SK-N-MC (cell line): Measurements from ENCODE around the gene CACNG1.

Experiments
- DNase-seq: peaks from one replicate; pipeline ENCODE4 v3.0.0-alpha.2; 2011; ENCODE audit warnings: low read depth, low spot score
- H3K27ac ChIP-seq: fragments of 200-600 bp; sonication (generic); 2 replicates; pipeline ENCODE4 v1.5.1; 2016; ENCODE audit warnings: mixed run types
- H3K36me3 ChIP-seq: fragments of 200-600 bp; sonication (generic); 2 replicates; pipeline ENCODE4 v1.6.1; 2017; ENCODE audit warnings: antibody characterized with exemption, low read length, mixed read lengths; ENCODE audit not compliant: insufficient read depth
- H3K4me3 ChIP-seq: fragments of 200-600 bp; sonication (generic); 2 replicates; pipeline ENCODE4 v1.5.1; 2016
- H3K9ac ChIP-seq: fragments of 200-600 bp; sonication (generic); 2 replicates; pipeline ENCODE4 v1.8.0; 2017; ENCODE audit warnings: mixed run types, mixed read lengths; ENCODE audit not compliant: insufficient read length
- H3K9me3 ChIP-seq: fragments of 200-600 bp; sonication (generic); 2 replicates; pipeline ENCODE4 v1.6.1; 2017; ENCODE audit warnings: low read depth, mild to moderate bottlenecking, antibody characterized with exemption, low read length, moderate library complexity, mixed read lengths
- EZH2 ChIP-seq: fragments of 200-600 bp; sonication (generic); IDR thresholded peaks from one replicate; pipeline ENCODE4 v1.6.1; 2017; ENCODE audit warnings: antibody characterized with exemption
- FOXP2 ChIP-seq: optimal IDR thresholded peaks from 2 replicates; pipeline ENCODE3; 2011; ENCODE audit warnings: mild to moderate bottlenecking, moderate library complexity; ENCODE audit not compliant: insufficient read depth; ENCODE audit errors: extremely low read length, control extremely low read depth
- POLR2AphosphoS5 ChIP-seq: IDR thresholded peaks from 2 replicates; pipeline ENCODE4 v1.6.1; 2012; ENCODE audit warnings: mild to moderate bottlenecking, low read depth, low read length, borderline replicate concordance

Gene CACNG1, protein sequence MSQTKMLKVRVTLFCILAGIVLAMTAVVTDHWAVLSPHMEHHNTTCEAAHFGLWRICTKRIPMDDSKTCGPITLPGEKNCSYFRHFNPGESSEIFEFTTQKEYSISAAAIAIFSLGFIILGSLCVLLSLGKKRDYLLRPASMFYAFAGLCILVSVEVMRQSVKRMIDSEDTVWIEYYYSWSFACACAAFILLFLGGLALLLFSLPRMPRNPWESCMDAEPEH

DNA sequence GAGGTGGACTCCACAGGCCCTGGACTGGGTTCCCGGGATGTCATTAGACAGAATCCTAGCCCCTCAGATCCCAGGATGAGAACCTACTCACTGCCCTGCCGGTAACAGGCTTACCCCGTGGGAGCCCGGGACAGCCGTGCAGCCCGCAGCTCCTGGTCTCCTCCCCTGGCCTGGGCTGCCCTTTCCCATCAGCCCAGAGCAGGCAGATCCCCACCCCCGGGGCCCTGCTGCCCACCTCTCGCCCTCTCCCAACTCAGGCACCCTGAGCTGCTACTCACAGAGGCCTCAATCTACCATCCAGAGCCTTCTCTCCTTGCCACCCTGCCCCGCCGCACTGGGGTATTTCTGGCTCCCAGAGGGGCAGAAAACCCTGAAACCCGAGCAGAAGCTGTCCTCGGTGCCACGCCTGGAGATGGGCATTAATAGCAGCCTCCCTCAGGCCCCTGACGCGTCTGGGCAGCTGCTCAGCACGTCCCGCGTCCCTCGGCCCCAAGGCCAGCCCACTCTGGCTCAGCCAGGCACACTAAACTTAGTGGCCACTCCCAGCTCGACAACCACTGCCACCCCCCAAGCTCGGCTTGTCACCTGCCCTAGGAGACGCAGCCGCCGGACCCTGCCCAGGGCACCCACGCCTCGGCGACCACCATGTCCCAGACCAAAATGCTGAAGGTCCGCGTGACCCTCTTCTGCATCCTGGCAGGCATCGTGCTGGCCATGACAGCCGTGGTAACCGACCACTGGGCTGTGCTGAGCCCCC, at the start of gene CACNG1:
CACNG1 (plus strand) TSS at position 539 of the 757 bp plus-strand sequence; CDS start at position 646, 107 bp downstream.
- H3K27ac ChIP-seq: no peak within 1 kb of the TSS
- H3K4me3 ChIP-seq: no peak within 1 kb of the TSS
- no peak for DNase-seq
- TF ChIP-seq EZH2 (no peak), FOXP2 (no peak), POLR2AphosphoS5 (no peak)
- H3K9me3 ChIP-seq: peaks cover 7% of the 10 kb centered on the region; the same call in 1 of the 2 replicates
- no peak within 1 kb of the TSS for H3K9ac ChIP-seq
- H3K36me3 ChIP-seq: no peaks in the 10 kb centered on the region

DNA sequence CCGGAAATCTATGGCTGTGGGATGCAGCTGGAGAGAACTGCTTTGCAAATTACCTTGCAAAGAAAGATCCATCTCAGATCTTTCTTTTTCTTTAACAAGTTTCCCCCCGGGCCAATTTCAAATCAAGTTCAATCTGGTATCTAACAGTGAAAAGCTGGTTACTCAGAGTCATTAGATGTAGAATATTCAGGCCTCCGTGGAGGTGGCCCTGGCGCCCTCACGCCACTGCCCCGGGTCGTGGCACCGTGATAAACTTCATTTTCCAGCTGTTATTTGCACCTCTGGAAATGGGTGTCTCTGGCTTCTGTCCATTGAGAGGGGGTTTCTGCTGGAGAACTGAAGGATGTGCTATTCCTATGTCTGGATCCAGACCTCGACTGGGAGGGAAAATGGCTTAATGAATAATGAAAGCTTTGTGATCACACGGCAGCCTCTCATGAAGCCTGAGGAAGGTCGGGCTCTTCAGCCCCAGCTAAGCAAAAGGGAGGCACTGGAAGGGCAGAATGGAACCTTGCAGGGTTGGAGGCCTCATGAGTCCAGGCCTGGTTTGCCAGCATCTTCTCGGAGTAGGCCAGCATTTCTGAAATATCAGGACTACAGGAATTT, 49.3 kb upstream of the CACNG1 start:
- H3K36me3 ChIP-seq: no peaks in the 10 kb centered on the region
- DNase-seq: no peak
- no peaks in the 10 kb centered on the region for H3K9me3 ChIP-seq
- no peak overlapping the region for H3K9ac ChIP-seq
- TF ChIP-seq EZH2: no peak
- no peak for TF ChIP-seq FOXP2
- TF ChIP-seq POLR2AphosphoS5: no peak
- H3K27ac ChIP-seq: no peak overlapping the region
- H3K4me3 ChIP-seq: no peak overlapping the region

DNA sequence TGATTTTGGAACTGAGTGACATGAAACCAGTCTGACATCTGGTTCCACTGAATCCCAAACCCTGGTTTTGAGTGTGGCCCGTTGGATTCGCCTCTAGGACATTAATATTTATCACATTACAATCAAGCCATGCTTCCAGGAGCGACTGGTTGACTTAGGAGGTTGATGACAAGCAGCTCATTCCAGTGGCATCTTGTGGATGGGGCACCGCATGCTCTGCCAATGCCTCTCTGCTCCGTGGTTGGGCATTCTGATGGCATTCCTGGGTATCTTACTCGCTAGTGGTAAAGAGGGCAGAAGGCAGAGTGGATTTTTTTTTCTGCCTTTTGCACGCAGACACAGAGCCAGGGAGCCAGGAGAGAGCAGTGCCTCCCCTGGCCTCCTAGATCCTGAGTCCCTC, 48.4 kb upstream of the CACNG1 start:
- H3K27ac ChIP-seq: no peak overlapping the region
- H3K36me3 ChIP-seq: no peaks in the 10 kb centered on the region
- no peak overlapping the region for H3K4me3 ChIP-seq
- no peak for DNase-seq
- H3K9me3 ChIP-seq: no peaks in the 10 kb centered on the region
- no peak for TF ChIP-seq EZH2
- TF ChIP-seq POLR2AphosphoS5: no peak
- TF ChIP-seq FOXP2: no peak
- H3K9ac ChIP-seq: no peak overlapping the region

DNA sequence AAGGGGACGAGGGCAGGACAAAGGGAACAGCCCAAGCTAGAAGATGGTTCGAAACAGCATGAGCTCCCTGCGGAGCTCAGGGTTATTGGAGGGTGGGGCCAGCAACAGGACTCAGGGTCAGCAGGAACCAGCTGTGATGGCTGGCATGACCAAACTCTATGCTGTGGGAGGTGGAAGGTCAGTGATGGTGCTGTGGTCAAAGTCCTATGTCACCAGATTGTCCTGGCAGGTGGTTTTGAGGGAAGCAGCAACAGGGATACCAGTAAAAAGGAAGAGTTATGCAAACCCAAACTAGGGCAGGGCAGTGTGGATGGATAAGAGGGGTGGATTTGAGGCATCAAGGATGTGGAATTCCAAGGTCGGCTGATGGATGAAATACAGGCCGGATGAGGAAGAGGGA, 47.4 kb upstream of the CACNG1 start:
- no peak overlapping the region for H3K9ac ChIP-seq
- no peaks in the 10 kb centered on the region for H3K9me3 ChIP-seq
- no peaks in the 10 kb centered on the region for H3K36me3 ChIP-seq
- DNase-seq: no peak
- H3K4me3 ChIP-seq: no peak overlapping the region
- TF ChIP-seq EZH2 (no peak), POLR2AphosphoS5 (no peak), FOXP2 (no peak)
- no peak overlapping the region for H3K27ac ChIP-seq

DNA sequence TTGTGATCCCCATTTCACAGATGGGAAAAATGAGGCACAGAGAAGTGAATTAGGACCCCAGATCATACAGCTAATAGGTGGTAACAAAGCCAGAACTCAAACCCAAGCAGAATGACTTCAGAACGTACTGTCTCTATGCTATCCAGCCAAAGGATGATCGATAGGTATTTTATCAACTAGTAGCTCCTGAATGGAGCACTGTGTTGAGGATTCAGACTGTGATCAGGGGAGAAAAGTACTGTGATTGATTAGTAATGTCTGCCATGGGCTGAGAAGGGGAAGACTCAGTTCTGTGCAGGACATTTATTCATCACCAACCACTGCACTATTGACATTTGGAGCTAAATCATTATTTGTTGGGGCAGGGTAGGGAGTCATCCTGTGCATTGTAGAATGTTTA, 41.1 kb upstream of the CACNG1 start:
- no peak for DNase-seq
- H3K27ac ChIP-seq: no peak overlapping the region
- TF ChIP-seq FOXP2: no peak
- no peak for TF ChIP-seq POLR2AphosphoS5
- no peak for TF ChIP-seq EZH2
- no peak overlapping the region for H3K9ac ChIP-seq
- H3K9me3 ChIP-seq: no peaks in the 10 kb centered on the region
- no peak overlapping the region for H3K4me3 ChIP-seq
- no peaks in the 10 kb centered on the region for H3K36me3 ChIP-seq

DNA sequence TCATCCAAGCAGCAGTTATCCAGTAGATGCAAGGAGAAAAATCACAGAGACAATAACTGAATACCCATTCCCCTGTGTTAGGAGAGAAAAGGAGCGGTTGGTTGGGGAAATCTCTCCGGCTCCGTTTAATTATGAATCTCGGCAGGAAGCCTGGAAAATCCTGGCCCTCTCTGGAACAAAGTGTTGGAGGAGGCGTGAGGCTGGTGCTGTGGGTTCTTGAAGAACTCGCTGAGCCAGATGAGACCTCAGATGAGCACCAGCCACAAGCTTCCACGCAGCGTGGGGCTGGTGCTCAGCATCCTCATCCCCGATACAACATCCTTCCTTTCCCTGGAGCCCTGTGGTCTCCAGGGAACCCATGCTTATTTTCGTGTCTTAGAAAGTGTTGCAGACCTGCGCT, 40.2 kb upstream of the CACNG1 start:
- Histone ChIP-seq H3K9me3 (no peaks in the 10 kb centered on the region), H3K36me3 (no peaks in the 10 kb centered on the region), H3K4me3 (no peak overlapping the region), H3K9ac (no peak overlapping the region), H3K27ac (no peak overlapping the region)
- no peak for TF ChIP-seq FOXP2
- no peak for DNase-seq

DNA sequence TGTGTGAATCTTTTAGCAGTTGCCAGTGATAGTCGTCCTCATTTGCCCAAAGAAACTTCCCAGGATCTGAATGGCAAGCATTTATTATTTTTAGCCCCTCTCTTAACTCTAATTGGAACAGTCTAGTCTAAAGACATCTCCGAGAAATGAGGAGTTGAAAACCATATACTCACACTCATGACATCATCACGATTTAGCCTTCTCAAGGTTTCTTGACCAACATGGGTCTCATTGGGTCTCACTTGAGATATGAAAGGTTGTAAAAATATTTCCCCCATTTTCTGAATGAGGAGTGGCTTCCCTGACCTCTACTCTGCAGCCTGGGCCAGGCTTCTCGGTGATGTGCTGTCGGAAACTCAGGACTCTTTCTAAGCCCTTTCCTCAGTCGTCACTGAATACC, 37.1 kb upstream of the CACNG1 start:
- TF ChIP-seq FOXP2 (no peak), POLR2AphosphoS5 (no peak), EZH2 (no peak)
- Histone ChIP-seq H3K9me3 (no peaks in the 10 kb centered on the region), H3K27ac (no peak overlapping the region), H3K36me3 (no peaks in the 10 kb centered on the region), H3K9ac (no peak overlapping the region), H3K4me3 (no peak overlapping the region)
- DNase-seq: no peak

DNA sequence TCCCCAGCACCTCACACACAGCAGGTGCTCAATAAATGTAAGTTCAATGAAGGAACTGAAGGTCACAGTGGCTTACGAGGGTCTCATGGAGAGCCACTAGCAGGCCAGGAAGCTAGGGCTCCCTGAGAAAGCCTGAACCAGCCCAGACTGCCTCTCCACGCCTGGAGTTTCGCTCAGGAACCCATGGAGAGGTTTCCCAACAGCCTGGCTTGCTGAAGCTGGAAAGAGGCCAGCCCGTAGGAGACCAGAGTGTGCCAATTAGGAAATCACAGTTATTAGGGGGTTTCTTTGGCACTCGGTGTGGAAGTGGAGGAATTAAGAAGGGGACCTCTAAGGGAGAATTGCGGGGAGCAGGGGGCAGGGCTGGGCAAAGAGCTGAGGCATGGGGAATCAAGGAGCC, 36.3 kb upstream of the CACNG1 start:
- H3K9ac ChIP-seq: no peak overlapping the region
- no peak overlapping the region for H3K27ac ChIP-seq
- no peak for TF ChIP-seq EZH2
- no peak for TF ChIP-seq FOXP2
- no peak for TF ChIP-seq POLR2AphosphoS5
- H3K9me3 ChIP-seq: no peaks in the 10 kb centered on the region
- no peak for DNase-seq
- no peak overlapping the region for H3K4me3 ChIP-seq
- no peaks in the 10 kb centered on the region for H3K36me3 ChIP-seq
